HCT116 (cell line): ENCODE data around the gene ZNF473. TPM values are rescaled to one million over a fixed set of nuclear protein-coding genes. Genes with fewer than 3 reads are reported as not detected.

Experiments used
- ATAC-seq: fragments of 200-7000 bp; cut with Tn5 transposase; 2 replicates; pipeline ENCODE4 v1.9.1; 2020; ENCODE audit warnings: mild to moderate bottlenecking, moderate library complexity
- BruUV-seq: library from RNA; stranded (reverse); fragments of 400-500 nt; replicated peaks from 2 replicates; lab custom pipeline; 2021; lab: Mats Ljungman, UMichigan
- CTCF ChIA-PET: fragments of 300-600 bp; sonication (Branson Sonifier 250); formaldehyde crosslinking; loops from one replicate; lab custom pipeline; 2021; ENCODE audit warnings: antibody characterized with exemption; lab: Charles Lee
- POLR2A ChIA-PET: fragments of 300-600, 350-600 bp; sonication (Branson Sonifier 250); formaldehyde crosslinking; loops from one replicate; lab custom pipeline; 2021; ENCODE audit warnings: antibody characterized with exemption; lab: Charles Lee
- RAD21 ChIA-PET, 2 experiments: fragments of 300-600 bp; sonication (Branson Sonifier 250); formaldehyde crosslinking; loops; one replicate each; lab custom pipeline; 2023; ENCODE audit warnings: low total read pairs in 2 of 2; ENCODE audit not compliant: uncharacterized antibody in 2 of 2, unreplicated experiment in 2 of 2, low non-redundant PET in 1 of 2; lab: Charles Lee
- DNase-seq: peaks from one replicate; pipeline ENCODE4 v3.0.0-alpha.2; 2010; ENCODE audit warnings: low read depth, low spot score
- H2AFZ ChIP-seq: fragments of 200-600 bp; shearing (Covaris generic), sonication (generic); 2 replicates; pipeline ENCODE4 v1.6.1; 2017; ENCODE audit warnings: low read depth, mixed run types, mixed read lengths, antibody characterized with exemption, low read length; ENCODE audit not compliant: poor library complexity, severe bottlenecking
- H3K27ac ChIP-seq: 2 replicates; pipeline ENCODE4 v1.5.1; 2012; ENCODE audit warnings: low read depth, low read length
- H3K27me3 ChIP-seq: fragments of 200-600 bp; sonication (generic); 2 replicates; pipeline ENCODE4 v1.6.1; 2016; ENCODE audit warnings: mixed run types, low read length, mixed read lengths; ENCODE audit not compliant: insufficient read depth
- H3K36me3 ChIP-seq, 2 experiments: fragments of 200-500 bp in 1 of 2; fragments of 200-600 bp in 1 of 2; sonication (Bioruptor generic) in 1 of 2; sonication (generic) in 1 of 2; 2 replicates each; pipeline versions ENCODE4 v1.5.1 to v1.6.1; 2014 to 2016; ENCODE audit warnings: low read length in 2 of 2, inconsistent platforms in 1 of 2, mixed read lengths in 1 of 2, mixed run types in 1 of 2; ENCODE audit not compliant: insufficient read depth in 2 of 2, control insufficient read depth in 1 of 2
- H3K4me1 ChIP-seq, 2 experiments: fragments of 200-600 bp in 1 of 2; sonication (generic) in 1 of 2; 2 replicates each; pipeline versions ENCODE4 v1.5.1 to v1.6.1; 2012 to 2017; ENCODE audit warnings: low read length in 2 of 2, inconsistent platforms in 1 of 2, mild to moderate bottlenecking in 1 of 2, mixed read lengths in 1 of 2, mixed run types in 1 of 2, moderate library complexity in 1 of 2; ENCODE audit not compliant: insufficient read depth in 2 of 2, control insufficient read depth in 1 of 2
- H3K4me2 ChIP-seq: fragments of 200-600 bp; sonication (generic); 2 replicates; pipeline ENCODE4 v1.6.1; 2017; ENCODE audit warnings: mixed run types, low read length, mixed read lengths
- H3K4me3 ChIP-seq, 2 experiments: fragments of 200-600 bp in 1 of 2; sonication (generic) in 1 of 2; replicated peaks in 1 of 2; 2 replicates each; pipeline ENCODE4 v1.5.1; 2011 to 2016; ENCODE audit warnings: low read length in 2 of 2, control low read depth in 1 of 2, low read depth in 1 of 2, mild to moderate bottlenecking in 1 of 2, mixed read lengths in 1 of 2, mixed run types in 1 of 2
- H3K79me2 ChIP-seq: fragments of 200-600 bp; sonication (generic); 2 replicates; pipeline ENCODE4 v1.6.1; 2017; ENCODE audit warnings: mild to moderate bottlenecking, mixed run types, low read length, moderate library complexity, mixed read lengths; ENCODE audit not compliant: insufficient read depth
- H3K9ac ChIP-seq: fragments of 200-600 bp; sonication (generic); 2 replicates; pipeline ENCODE4 v1.6.1; 2016; ENCODE audit warnings: low read length, mixed read lengths
- H3K9me2 ChIP-seq: fragments of 200-600 bp; sonication (generic), shearing (Covaris generic); 2 replicates; pipeline ENCODE4 v1.6.1; 2017; ENCODE audit warnings: mixed run types, mild to moderate bottlenecking, moderate library complexity; ENCODE audit not compliant: insufficient read depth
- H3K9me3 ChIP-seq, 2 experiments: fragments of 200-500 bp in 1 of 2; fragments of 200-600 bp in 1 of 2; sonication (Bioruptor generic) in 1 of 2; sonication (generic) in 1 of 2; 2 replicates each; pipeline ENCODE4 v1.6.1; 2014 to 2017; ENCODE audit warnings: low read length in 2 of 2, mixed read lengths in 2 of 2, inconsistent platforms in 1 of 2, low read depth in 1 of 2, mild to moderate bottlenecking in 1 of 2, mixed run types in 1 of 2, moderate library complexity in 1 of 2; ENCODE audit not compliant: control insufficient read depth in 1 of 2, insufficient read depth in 1 of 2
- H4K20me1 ChIP-seq: fragments of 200-600 bp; sonication (generic), shearing (Covaris generic); 2 replicates; pipeline ENCODE4 v1.6.1; 2017; ENCODE audit warnings: mixed run types, mild to moderate bottlenecking, moderate library complexity; ENCODE audit not compliant: insufficient read depth
- ELF1 ChIP-seq: IDR thresholded peaks from 2 replicates; pipeline ENCODE4 v1.6.1; 2012; ENCODE audit warnings: low read depth, borderline replicate concordance
- RAD21 ChIP-seq: IDR thresholded peaks from 2 replicates; pipeline ENCODE4 v1.6.1; 2012; ENCODE audit warnings: low read depth, mild to moderate bottlenecking
- SP1 ChIP-seq: IDR thresholded peaks from 2 replicates; pipeline ENCODE4 v1.6.1; 2012; ENCODE audit warnings: low read depth
- TCF7L2 ChIP-seq: IDR thresholded peaks from 2 replicates; pipeline ENCODE4 v1.7.0; 2011; ENCODE audit warnings: borderline replicate concordance, inconsistent platforms; ENCODE audit not compliant: insufficient read depth, insufficient read length; ENCODE audit errors: extremely low read depth
- YY1 ChIP-seq: IDR thresholded peaks from 2 replicates; pipeline ENCODE4 v1.6.1; 2011; ENCODE audit warnings: low read length, low read depth, moderate library complexity, mild to moderate bottlenecking; ENCODE audit not compliant: insufficient replicate concordance; ENCODE audit errors: extremely low read depth
- intact Hi-C: fragments of 100-400 bp; cut with micrococcal nuclease; formaldehyde crosslinking; loops from 2 replicates; pipeline ENCODE4 v1.10.0; 2022
- total RNA-seq: library from RNA; stranded (reverse); gene quantifications from one replicate; pipeline ENCODE4 v1.2.1, GENCODE V29; 2021; ENCODE audit not compliant: unreplicated experiment
- TF ChIP-seq, protein P1 (sequence below): IDR thresholded peaks from 2 replicates; pipeline ENCODE4 v1.6.1; 2012; ENCODE audit warnings: low read depth
- TF ChIP-seq, protein P2 (sequence below), 3 experiments: fragments of 200-600 bp in 1 of 3; sonication (generic) in 1 of 3; IDR thresholded peaks in 2 of 3; conservative IDR thresholded peaks in 1 of 3; 2 replicates each; pipeline ENCODE4 v1.5.1; 2012 to 2017; ENCODE audit warnings: low read depth in 2 of 3, low read length in 2 of 3, antibody characterized with exemption in 1 of 3, borderline replicate concordance in 1 of 3, control low read depth in 1 of 3, mild to moderate bottlenecking in 1 of 3, mixed read lengths in 1 of 3, mixed run types in 1 of 3, moderate library complexity in 1 of 3; ENCODE audit not compliant: insufficient read depth in 1 of 3
- TF ChIP-seq, protein P3 (sequence below): IDR thresholded peaks from 2 replicates; pipeline ENCODE4 v1.6.1; 2012

Gene ZNF473
- total RNA-seq, 1 experiment from 2014 or later: 19.8 TPM

DNA sequence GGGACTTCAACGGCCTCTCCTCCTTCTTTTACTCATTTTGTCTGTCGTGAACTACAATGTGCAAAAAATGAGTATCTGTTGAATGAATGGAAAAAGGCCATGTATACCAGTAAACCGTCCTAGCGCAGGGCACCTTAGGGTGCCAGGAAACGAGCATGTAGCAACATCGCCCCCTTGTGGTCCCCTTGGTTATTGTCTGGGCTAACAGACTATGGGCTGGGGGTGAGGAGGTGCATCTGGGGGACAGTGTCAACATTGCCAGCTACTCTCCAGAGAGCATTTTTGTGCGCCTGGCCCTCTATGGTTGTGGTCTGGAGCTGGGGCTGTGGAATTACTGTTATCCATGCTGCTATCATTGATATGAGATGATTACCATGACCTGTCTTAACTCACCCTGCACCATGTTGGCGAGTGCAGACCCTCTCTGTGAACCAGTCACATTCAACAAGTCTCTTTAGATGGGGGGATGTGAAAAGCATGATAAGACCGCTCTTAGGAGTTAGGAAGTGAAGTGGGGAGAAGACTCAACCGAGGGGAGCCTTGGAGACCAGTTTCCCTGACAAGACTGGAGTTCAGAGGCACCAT lies 42.1 kb upstream of the ZNF473 start:
- BruUV-seq: no TSS peak
- ATAC-seq: peak; percentile 86
- RAD21 ChIA-PET: no interaction called here

DNA sequence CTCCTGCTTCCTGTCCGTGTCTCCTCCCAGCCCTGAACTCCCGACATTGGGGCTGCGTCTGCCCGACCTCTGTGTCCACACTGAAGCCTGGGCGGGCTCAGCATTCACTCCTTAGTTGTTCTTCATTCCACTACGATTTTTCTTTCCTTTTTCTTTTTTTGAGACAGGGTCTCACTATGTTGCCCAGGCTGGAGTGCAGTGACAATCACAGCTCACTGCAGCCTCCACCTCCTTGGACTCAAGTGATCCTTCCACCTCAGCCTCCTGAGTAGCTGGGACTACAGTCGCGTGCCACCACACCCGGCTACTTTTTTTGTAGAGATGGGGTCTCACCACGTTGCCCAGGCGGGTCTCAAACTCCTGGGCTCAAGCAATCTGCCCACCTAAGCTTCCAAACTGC lies 41.3 kb upstream of the ZNF473 start:
- H3K9ac ChIP-seq: no peak overlapping the region
- H2AFZ ChIP-seq: no peak overlapping the region
- H3K27ac ChIP-seq: no peak overlapping the region
- intact Hi-C loops: no loop called here
- H4K20me1 ChIP-seq: no peaks in the 10 kb centered on the region
- ATAC-seq: no peak
- RAD21 ChIA-PET: no interaction called here
- H3K4me1 ChIP-seq: no peaks in the 10 kb centered on the region
- H3K4me2 ChIP-seq: no peak overlapping the region
- no peaks in the 10 kb centered on the region for H3K27me3 ChIP-seq
- CTCF ChIA-PET: no interaction called here
- no peaks in the 10 kb centered on the region for H3K79me2 ChIP-seq
- no peaks in the 10 kb centered on the region for H3K9me3 ChIP-seq
- H3K36me3 ChIP-seq: peaks cover 0 to 2% of the 10 kb centered on the region in 2 experiments; a peak in 1 of 4 replicates
- H3K9me2 ChIP-seq: no peaks in the 10 kb centered on the region
- no TSS peak for BruUV-seq
- no peak overlapping the region for H3K4me3 ChIP-seq
- no peak for DNase-seq
- POLR2A ChIA-PET: no interaction called here
- TF ChIP-seq ELF1 (no peak), SP1 (no peak), TCF7L2 (no peak), YY1 (no peak)
- TF ChIP-seq, protein P1, sequence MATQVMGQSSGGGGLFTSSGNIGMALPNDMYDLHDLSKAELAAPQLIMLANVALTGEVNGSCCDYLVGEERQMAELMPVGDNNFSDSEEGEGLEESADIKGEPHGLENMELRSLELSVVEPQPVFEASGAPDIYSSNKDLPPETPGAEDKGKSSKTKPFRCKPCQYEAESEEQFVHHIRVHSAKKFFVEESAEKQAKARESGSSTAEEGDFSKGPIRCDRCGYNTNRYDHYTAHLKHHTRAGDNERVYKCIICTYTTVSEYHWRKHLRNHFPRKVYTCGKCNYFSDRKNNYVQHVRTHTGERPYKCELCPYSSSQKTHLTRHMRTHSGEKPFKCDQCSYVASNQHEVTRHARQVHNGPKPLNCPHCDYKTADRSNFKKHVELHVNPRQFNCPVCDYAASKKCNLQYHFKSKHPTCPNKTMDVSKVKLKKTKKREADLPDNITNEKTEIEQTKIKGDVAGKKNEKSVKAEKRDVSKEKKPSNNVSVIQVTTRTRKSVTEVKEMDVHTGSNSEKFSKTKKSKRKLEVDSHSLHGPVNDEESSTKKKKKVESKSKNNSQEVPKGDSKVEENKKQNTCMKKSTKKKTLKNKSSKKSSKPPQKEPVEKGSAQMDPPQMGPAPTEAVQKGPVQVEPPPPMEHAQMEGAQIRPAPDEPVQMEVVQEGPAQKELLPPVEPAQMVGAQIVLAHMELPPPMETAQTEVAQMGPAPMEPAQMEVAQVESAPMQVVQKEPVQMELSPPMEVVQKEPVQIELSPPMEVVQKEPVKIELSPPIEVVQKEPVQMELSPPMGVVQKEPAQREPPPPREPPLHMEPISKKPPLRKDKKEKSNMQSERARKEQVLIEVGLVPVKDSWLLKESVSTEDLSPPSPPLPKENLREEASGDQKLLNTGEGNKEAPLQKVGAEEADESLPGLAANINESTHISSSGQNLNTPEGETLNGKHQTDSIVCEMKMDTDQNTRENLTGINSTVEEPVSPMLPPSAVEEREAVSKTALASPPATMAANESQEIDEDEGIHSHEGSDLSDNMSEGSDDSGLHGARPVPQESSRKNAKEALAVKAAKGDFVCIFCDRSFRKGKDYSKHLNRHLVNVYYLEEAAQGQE: no peak

More for the DNA sequence above, 42.1 kb upstream of the ZNF473 start:
- peak; percentile 26 for DNase-seq
- no peaks in the 10 kb centered on the region for H3K9me3 ChIP-seq
- no peak overlapping the region for H3K4me2 ChIP-seq
- no peaks in the 10 kb centered on the region for H4K20me1 ChIP-seq
- H3K79me2 ChIP-seq: no peaks in the 10 kb centered on the region
- intact Hi-C loops: loop anchor here (1.0 kb wide), 1 partner anchor 46 kb away; no protein-coding TSS in a partner anchor
- CTCF ChIA-PET: interaction anchor here (0.7 to 1.1 kb wide), 2 partner anchors 9 kb away, joined by 3 read pairs; no protein-coding TSS in a partner anchor
- H3K4me3 ChIP-seq: no peak overlapping the region
- no peaks in the 10 kb centered on the region for H3K27me3 ChIP-seq
- H3K4me1 ChIP-seq: no peaks in the 10 kb centered on the region
- no peak overlapping the region for H3K27ac ChIP-seq
- H2AFZ ChIP-seq: no peak overlapping the region
- TF ChIP-seq, protein P2, sequence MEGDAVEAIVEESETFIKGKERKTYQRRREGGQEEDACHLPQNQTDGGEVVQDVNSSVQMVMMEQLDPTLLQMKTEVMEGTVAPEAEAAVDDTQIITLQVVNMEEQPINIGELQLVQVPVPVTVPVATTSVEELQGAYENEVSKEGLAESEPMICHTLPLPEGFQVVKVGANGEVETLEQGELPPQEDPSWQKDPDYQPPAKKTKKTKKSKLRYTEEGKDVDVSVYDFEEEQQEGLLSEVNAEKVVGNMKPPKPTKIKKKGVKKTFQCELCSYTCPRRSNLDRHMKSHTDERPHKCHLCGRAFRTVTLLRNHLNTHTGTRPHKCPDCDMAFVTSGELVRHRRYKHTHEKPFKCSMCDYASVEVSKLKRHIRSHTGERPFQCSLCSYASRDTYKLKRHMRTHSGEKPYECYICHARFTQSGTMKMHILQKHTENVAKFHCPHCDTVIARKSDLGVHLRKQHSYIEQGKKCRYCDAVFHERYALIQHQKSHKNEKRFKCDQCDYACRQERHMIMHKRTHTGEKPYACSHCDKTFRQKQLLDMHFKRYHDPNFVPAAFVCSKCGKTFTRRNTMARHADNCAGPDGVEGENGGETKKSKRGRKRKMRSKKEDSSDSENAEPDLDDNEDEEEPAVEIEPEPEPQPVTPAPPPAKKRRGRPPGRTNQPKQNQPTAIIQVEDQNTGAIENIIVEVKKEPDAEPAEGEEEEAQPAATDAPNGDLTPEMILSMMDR (IDR thresholded peaks at IDR 0.05 in 2 of 3, conservative IDR thresholded peaks at IDR 0.05 in 1 of 3; ENCODE audit: borderline replicate concordance in 1 of 3, insufficient read depth in 1 of 3, low read depth in 2 of 3, low read length in 2 of 3): peak; percentile 66 to 95 (median 89); a peak in 5 of 6 replicates
- TF ChIP-seq, protein P3, sequence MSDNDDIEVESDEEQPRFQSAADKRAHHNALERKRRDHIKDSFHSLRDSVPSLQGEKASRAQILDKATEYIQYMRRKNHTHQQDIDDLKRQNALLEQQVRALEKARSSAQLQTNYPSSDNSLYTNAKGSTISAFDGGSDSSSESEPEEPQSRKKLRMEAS: no peak
- peak; percentile 85 for TF ChIP-seq RAD21
- TF ChIP-seq, all 23 proteins: peak for 2
- Histone ChIP-seq H3K36me3 (peaks cover 0 to 2% of the 10 kb centered on the region in 2 experiments; a peak in 1 of 4 replicates), H3K9ac (no peak overlapping the region), H3K9me2 (no peaks in the 10 kb centered on the region)
- POLR2A ChIA-PET: no interaction called here
